ENCODE data around the gene IGIP.

The IGIP gene

GRCh38 chr5:140115186-140115500 is 10.6 kb upstream of the IGIP start:
- no peak for DNase-seq (ENCODE audit: low read depth)
- peak overlapping the region; percentile 89 for H3K4me3 ChIP-seq (ENCODE audit: low read length)
- TF ChIP-seq, protein P1, sequence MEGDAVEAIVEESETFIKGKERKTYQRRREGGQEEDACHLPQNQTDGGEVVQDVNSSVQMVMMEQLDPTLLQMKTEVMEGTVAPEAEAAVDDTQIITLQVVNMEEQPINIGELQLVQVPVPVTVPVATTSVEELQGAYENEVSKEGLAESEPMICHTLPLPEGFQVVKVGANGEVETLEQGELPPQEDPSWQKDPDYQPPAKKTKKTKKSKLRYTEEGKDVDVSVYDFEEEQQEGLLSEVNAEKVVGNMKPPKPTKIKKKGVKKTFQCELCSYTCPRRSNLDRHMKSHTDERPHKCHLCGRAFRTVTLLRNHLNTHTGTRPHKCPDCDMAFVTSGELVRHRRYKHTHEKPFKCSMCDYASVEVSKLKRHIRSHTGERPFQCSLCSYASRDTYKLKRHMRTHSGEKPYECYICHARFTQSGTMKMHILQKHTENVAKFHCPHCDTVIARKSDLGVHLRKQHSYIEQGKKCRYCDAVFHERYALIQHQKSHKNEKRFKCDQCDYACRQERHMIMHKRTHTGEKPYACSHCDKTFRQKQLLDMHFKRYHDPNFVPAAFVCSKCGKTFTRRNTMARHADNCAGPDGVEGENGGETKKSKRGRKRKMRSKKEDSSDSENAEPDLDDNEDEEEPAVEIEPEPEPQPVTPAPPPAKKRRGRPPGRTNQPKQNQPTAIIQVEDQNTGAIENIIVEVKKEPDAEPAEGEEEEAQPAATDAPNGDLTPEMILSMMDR (conservative IDR thresholded peaks at IDR 0.05; ENCODE audit: low read length): no peak

- no peak overlapping the region for H3K4me3 ChIP-seq (ENCODE audit: low read length)
- TF ChIP-seq, protein P1 (conservative IDR thresholded peaks at IDR 0.05; ENCODE audit: low read length): no peak
- no peak for DNase-seq (ENCODE audit: low read depth)
These were observed 9.0 kb upstream of the IGIP start for GRCh38 chr5:140116716-140117115.

DNA sequence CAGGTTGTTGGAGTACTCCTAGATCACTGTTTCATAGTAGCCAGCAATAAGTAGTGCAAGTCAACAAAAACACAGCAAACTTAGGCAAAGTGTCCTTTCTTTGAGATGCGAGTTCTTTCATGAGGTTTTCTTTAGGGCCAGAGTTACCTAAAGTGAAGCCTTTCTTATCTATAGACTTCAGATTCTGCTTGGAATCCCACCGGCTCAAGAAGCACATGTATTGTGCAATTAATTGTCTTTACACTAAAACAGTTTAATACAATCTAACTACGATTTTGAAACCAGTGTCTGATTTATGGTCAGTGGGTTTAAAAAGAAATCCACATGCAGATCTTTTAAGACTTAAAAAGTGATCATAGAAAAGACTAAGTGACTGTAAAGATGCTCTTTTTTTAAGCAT is 8.2 kb upstream of the IGIP start:
- no peak for DNase-seq (ENCODE audit: low read depth)
- TF ChIP-seq, protein P1 (conservative IDR thresholded peaks at IDR 0.05; ENCODE audit: low read length): no peak
- no peak overlapping the region for H3K4me3 ChIP-seq (ENCODE audit: low read length)

DNA sequence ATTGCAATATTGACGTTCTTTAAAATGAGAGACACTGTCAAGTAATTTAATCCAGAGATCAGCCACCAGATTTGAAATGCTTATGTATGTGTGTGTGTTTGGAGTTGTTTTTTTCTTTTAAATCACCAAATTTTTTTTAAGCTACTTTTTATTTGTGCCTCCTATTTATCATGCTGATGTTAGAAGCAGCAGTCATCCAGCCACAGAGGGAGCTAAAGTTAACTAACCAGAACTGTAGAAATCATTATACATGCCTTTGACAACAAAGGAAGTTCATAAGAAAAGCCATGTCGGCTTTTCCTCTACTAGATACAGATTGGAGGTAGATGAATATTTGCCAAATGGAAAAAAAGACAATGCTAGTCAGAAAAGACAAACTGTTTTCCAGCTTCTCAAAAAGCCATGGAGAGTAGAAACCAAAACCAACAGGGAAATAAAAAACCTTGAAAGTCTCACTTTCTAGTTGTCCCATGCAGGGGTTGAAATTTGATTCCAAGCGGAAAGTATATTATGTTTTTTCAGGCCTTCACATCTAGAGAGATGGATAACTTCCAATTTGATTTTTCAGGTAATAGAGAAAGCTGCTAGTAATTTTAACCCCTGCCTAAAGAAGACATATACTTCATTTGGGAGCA is 7.3 kb upstream of the IGIP start:
- TF ChIP-seq, protein P1 (conservative IDR thresholded peaks at IDR 0.05; ENCODE audit: low read length): 0 out of 2 replicates have a peak, but pooled peaks have one; percentile 14
- DNase-seq (ENCODE audit: low read depth): peak; percentile 18
- H3K4me3 ChIP-seq (ENCODE audit: low read length): no peak overlapping the region

- H3K4me3 ChIP-seq (ENCODE audit: low read length): no peak overlapping the region
- TF ChIP-seq, protein P1 (conservative IDR thresholded peaks at IDR 0.05; ENCODE audit: low read length): no peak
- no peak for DNase-seq (ENCODE audit: low read depth)
These were observed 727 bp downstream of the IGIP start for GRCh38 chr5:140126315-140127012.

DNA sequence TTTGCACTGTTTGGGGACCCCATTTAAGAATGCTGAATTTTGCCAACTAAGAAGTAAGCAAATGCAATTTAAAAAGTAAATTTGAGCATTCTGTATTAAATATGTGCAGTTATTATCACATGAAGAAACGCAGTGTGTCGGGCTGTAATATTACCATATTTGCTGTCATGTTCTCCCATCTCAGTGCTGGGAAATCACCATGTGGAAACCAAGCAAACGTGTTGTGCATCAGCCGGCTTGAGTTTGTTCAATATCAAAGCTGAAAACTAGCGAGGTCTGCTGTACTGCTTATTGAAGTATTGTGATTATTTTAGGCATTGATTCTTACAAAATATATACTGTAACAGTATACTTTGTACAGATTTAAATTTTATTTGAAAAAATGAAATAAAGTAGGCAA is 2.6 kb downstream of the IGIP start:
- TF ChIP-seq, protein P1 (conservative IDR thresholded peaks at IDR 0.05; ENCODE audit: low read length): no peak
- H3K4me3 ChIP-seq (ENCODE audit: low read length): no peak overlapping the region
- no peak for DNase-seq (ENCODE audit: low read depth)

All from AG10803 (cell line).